Measurements from ENCODE around the gene ZFP36L1. TPM values are rescaled to one million over a fixed set of nuclear protein-coding genes. Genes with fewer than 3 reads are reported as not detected.

Gene ZFP36L1
- total and polyA plus RNA-seq, 2 of the 13 experiments (the other 11 are each of a cell fraction or from before 2014, with no cell fraction given), result 7.4 to 10.2 TPM

- TF ChIP-seq, protein P1, sequence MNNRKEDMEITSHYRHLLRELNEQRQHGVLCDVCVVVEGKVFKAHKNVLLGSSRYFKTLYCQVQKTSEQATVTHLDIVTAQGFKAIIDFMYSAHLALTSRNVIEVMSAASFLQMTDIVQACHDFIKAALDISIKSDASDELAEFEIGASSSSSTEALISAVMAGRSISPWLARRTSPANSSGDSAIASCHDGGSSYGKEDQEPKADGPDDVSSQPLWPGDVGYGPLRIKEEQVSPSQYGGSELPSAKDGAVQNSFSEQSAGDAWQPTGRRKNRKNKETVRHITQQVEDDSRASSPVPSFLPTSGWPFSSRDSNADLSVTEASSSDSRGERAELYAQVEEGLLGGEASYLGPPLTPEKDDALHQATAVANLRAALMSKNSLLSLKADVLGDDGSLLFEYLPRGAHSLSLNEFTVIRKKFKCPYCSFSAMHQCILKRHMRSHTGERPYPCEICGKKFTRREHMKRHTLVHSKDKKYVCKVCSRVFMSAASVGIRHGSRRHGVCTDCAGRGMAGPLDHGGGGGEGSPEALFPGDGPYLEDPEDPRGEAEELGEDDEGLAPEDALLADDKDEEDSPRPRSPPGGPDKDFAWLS (CRISPR knock-in tag; IDR thresholded peaks at IDR 0.05; ENCODE audit: borderline replicate concordance), result no peak
- TF ChIP-seq TEAD2 (CRISPR knock-in tag; IDR thresholded peaks at IDR 0.05) (no peak), PAWR (CRISPR knock-in tag; IDR thresholded peaks at IDR 0.05; ENCODE audit: borderline replicate concordance) (no peak), CENPT (CRISPR knock-in tag; IDR thresholded peaks at IDR 0.05; ENCODE audit: low read depth) (no peak), ZNF678 (CRISPR knock-in tag; IDR thresholded peaks at IDR 0.05) (no peak), AGO2 (optimal IDR thresholded peaks at IDR 0.05; ENCODE audit: low read depth, low read length) (peak; percentile 81), ATF7 (IDR thresholded peaks at IDR 0.05) (peak; percentile 95), ATF7 (CRISPR knock-in tag; IDR thresholded peaks at IDR 0.05) (peak; percentile 43; the same call in 1 of the 2 replicates), SNAPC4 (CRISPR knock-in tag; IDR thresholded peaks at IDR 0.05) (peak; percentile 74; the same call in 1 of the 2 replicates), MEIS1 (CRISPR knock-in tag; IDR thresholded peaks at IDR 0.05; ENCODE audit: borderline replicate concordance) (no peak; the same call in 1 of the 2 replicates), NPAS2 (CRISPR knock-in tag; IDR thresholded peaks at IDR 0.05; ENCODE audit: borderline replicate concordance) (no peak), ZNF143 (CRISPR knock-in tag; IDR thresholded peaks at IDR 0.05) (no peak), ZEB1 (IDR thresholded peaks at IDR 0.05; ENCODE audit: insufficient replicate concordance, low read depth) (peak; percentile 57), ZNF383 (CRISPR knock-in tag; IDR thresholded peaks at IDR 0.05; ENCODE audit: borderline replicate concordance) (no peak)
- TF ChIP-seq, protein P2, sequence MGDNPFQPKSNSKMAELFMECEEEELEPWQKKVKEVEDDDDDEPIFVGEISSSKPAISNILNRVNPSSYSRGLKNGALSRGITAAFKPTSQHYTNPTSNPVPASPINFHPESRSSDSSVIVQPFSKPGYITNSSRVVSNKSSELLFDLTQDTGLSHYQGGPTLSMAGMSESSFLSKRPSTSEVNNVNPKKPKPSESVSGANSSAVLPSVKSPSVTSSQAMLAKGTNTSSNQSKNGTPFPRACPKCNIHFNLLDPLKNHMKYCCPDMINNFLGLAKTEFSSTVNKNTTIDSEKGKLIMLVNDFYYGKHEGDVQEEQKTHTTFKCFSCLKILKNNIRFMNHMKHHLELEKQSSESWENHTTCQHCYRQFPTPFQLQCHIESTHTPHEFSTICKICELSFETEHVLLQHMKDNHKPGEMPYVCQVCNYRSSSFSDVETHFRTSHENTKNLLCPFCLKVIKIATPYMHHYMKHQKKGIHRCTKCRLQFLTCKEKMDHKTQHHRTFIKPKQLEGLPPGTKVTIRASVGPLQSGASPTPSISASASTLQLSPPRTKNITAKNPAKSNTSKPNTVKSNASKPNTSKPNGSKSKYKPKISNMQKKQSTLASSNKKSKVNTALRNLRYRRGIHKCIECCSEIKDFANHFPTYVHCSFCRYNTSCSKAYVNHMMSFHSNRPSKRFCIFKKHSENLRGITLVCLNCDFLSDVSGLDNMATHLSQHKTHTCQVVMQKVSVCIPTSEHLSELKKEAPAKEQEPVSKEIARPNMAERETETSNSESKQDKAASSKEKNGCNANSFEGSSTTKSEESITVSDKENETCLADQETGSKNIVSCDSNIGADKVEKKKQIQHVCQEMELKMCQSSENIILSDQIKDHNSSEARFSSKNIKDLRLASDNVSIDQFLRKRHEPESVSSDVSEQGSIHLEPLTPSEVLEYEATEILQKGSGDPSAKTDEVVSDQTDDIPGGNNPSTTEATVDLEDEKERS (CRISPR knock-in tag; IDR thresholded peaks at IDR 0.05), result no peak
- TF ChIP-seq, protein P3, sequence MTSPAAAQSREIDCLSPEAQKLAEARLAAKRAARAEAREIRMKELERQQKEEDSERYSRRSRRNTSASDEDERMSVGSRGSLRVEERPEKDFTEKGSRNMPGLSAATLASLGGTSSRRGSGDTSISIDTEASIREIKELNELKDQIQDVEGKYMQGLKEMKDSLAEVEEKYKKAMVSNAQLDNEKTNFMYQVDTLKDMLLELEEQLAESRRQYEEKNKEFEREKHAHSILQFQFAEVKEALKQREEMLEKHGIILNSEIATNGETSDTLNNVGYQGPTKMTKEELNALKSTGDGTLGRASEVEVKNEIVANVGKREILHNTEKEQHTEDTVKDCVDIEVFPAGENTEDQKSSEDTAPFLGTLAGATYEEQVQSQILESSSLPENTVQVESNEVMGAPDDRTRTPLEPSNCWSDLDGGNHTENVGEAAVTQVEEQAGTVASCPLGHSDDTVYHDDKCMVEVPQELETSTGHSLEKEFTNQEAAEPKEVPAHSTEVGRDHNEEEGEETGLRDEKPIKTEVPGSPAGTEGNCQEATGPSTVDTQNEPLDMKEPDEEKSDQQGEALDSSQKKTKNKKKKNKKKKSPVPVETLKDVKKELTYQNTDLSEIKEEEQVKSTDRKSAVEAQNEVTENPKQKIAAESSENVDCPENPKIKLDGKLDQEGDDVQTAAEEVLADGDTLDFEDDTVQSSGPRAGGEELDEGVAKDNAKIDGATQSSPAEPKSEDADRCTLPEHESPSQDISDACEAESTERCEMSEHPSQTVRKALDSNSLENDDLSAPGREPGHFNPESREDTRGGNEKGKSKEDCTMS (CRISPR knock-in tag; conservative IDR thresholded peaks at IDR 0.05), result no peak
These were observed at the start of gene ZFP36L1 (continued) for GRCh38 chr14:68792979-68793733.

All from HepG2 (cell line).